Osteoblast (primary cell): ENCODE results near the gene PARVG. TPM values are rescaled to one million over a fixed set of nuclear protein-coding genes. Genes with fewer than 3 reads are reported as not detected.

Experiments
- DNase-seq: peaks from one replicate; pipeline ENCODE4 v3.0.0; 2011; ENCODE audit warnings: low spot score, mixed read lengths; ENCODE audit not compliant: insufficient read length; ENCODE audit errors: missing footprints
- H2AFZ ChIP-seq: 2 replicates; pipeline ENCODE4 v1.6.0; 2011; ENCODE audit warnings: mild to moderate bottlenecking, low read length
- H3K27ac ChIP-seq: 2 replicates; pipeline ENCODE4 v1.5.1; 2011; ENCODE audit warnings: mild to moderate bottlenecking, low read depth, low read length, moderate library complexity
- H3K27me3 ChIP-seq: 2 replicates; pipeline ENCODE4 v1.6.0; 2012; ENCODE audit warnings: mild to moderate bottlenecking, control low read depth, inconsistent platforms, low read length, moderate library complexity; ENCODE audit not compliant: insufficient read depth
- H3K36me3 ChIP-seq: 2 replicates; pipeline ENCODE4 v1.5.1; 2011; ENCODE audit warnings: mild to moderate bottlenecking, low read length, control low read depth, moderate library complexity; ENCODE audit not compliant: insufficient read depth
- H3K4me1 ChIP-seq: 2 replicates; pipeline ENCODE4 v1.5.1; 2011; ENCODE audit warnings: mild to moderate bottlenecking, low read length, control low read depth, moderate library complexity; ENCODE audit not compliant: insufficient read depth
- H3K4me2 ChIP-seq: 2 replicates; pipeline ENCODE4 v1.6.0; 2011; ENCODE audit warnings: mild to moderate bottlenecking, low read length; ENCODE audit not compliant: insufficient read depth
- H3K4me3 ChIP-seq: fragments of 200-600 bp; sonication (generic); 3 replicates; pipeline ENCODE4 v1.5.1; 2012; ENCODE audit warnings: mild to moderate bottlenecking, low read length, inconsistent platforms; ENCODE audit not compliant: insufficient read depth
- H3K79me2 ChIP-seq: 2 replicates; pipeline ENCODE4 v1.6.0; 2012; ENCODE audit warnings: mild to moderate bottlenecking, low read length, control low read depth, inconsistent platforms; ENCODE audit not compliant: insufficient read depth
- H3K9me3 ChIP-seq: 2 replicates; pipeline ENCODE4 v1.5.1; 2011; ENCODE audit warnings: low read depth, low read length, control low read depth
- H4K20me1 ChIP-seq: 2 replicates; pipeline ENCODE4 v1.6.0; 2012; ENCODE audit warnings: mild to moderate bottlenecking, low read length, control low read depth; ENCODE audit not compliant: insufficient read depth
- total RNA-seq: library from RNA; depleted of rRNA; stranded (reverse); fragments of >200 nt; gene quantifications from 2 replicates; pipeline ENCODE4 v1.2.3, GENCODE V29; 2012
- TF ChIP-seq, protein P1 (sequence below): IDR thresholded peaks from 2 replicates; pipeline ENCODE4 v1.5.1; 2011; ENCODE audit warnings: mild to moderate bottlenecking, low read depth, low read length, moderate library complexity; ENCODE audit errors: extremely low read depth

PARVG gene
- total RNA-seq, 1 donor = 1.1 TPM

GRCh38 chr22:44192098-44192815 lies 11.5 kb downstream of the PARVG start:
- H2AFZ ChIP-seq = no peak overlapping the region
- H3K79me2 ChIP-seq = no peaks in the 10 kb centered on the region
- no peaks in the 10 kb centered on the region for H3K9me3 ChIP-seq
- H3K36me3 ChIP-seq = no peaks in the 10 kb centered on the region
- no peak overlapping the region for H3K4me3 ChIP-seq
- no peak overlapping the region for H3K4me2 ChIP-seq
- DNase-seq = no peak
- no peaks in the 10 kb centered on the region for H4K20me1 ChIP-seq
- TF ChIP-seq, protein P1, sequence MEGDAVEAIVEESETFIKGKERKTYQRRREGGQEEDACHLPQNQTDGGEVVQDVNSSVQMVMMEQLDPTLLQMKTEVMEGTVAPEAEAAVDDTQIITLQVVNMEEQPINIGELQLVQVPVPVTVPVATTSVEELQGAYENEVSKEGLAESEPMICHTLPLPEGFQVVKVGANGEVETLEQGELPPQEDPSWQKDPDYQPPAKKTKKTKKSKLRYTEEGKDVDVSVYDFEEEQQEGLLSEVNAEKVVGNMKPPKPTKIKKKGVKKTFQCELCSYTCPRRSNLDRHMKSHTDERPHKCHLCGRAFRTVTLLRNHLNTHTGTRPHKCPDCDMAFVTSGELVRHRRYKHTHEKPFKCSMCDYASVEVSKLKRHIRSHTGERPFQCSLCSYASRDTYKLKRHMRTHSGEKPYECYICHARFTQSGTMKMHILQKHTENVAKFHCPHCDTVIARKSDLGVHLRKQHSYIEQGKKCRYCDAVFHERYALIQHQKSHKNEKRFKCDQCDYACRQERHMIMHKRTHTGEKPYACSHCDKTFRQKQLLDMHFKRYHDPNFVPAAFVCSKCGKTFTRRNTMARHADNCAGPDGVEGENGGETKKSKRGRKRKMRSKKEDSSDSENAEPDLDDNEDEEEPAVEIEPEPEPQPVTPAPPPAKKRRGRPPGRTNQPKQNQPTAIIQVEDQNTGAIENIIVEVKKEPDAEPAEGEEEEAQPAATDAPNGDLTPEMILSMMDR = no peak
- peaks cover 8% of the 10 kb centered on the region for H3K4me1 ChIP-seq
- peaks cover 28% of the 10 kb centered on the region for H3K27me3 ChIP-seq
- H3K27ac ChIP-seq = no peak overlapping the region

GRCh38 chr22:44192816-44193534 lies 12.2 kb downstream of the PARVG start:
- Histone ChIP-seq H2AFZ (no peak overlapping the region), H3K27me3 (peaks cover 30% of the 10 kb centered on the region), H3K9me3 (no peaks in the 10 kb centered on the region), H3K4me1 (peaks cover 8% of the 10 kb centered on the region), H3K36me3 (no peaks in the 10 kb centered on the region), H3K27ac (no peak overlapping the region), H3K79me2 (no peaks in the 10 kb centered on the region), H4K20me1 (no peaks in the 10 kb centered on the region), H3K4me3 (no peak overlapping the region), H3K4me2 (no peak overlapping the region)
- TF ChIP-seq, protein P1 = no peak
- no peak for DNase-seq

GRCh38 chr22:44193535-44193891 lies 12.8 kb downstream of the PARVG start:
- no peak for DNase-seq
- peaks cover 8% of the 10 kb centered on the region for H3K4me1 ChIP-seq
- H4K20me1 ChIP-seq = no peaks in the 10 kb centered on the region
- no peak overlapping the region for H3K4me2 ChIP-seq
- no peak overlapping the region for H3K4me3 ChIP-seq
- H2AFZ ChIP-seq = no peak overlapping the region
- no peaks in the 10 kb centered on the region for H3K9me3 ChIP-seq
- no peaks in the 10 kb centered on the region for H3K36me3 ChIP-seq
- peaks cover 30% of the 10 kb centered on the region for H3K27me3 ChIP-seq
- H3K27ac ChIP-seq = no peak overlapping the region
- TF ChIP-seq, protein P1 = no peak
- no peaks in the 10 kb centered on the region for H3K79me2 ChIP-seq

GRCh38 chr22:44194569-44194968 lies 13.8 kb downstream of the PARVG start:
- Histone ChIP-seq H3K4me3 (no peak overlapping the region), H3K27me3 (peaks cover 30% of the 10 kb centered on the region), H3K27ac (no peak overlapping the region), H4K20me1 (no peaks in the 10 kb centered on the region), H2AFZ (no peak overlapping the region), H3K4me2 (no peak overlapping the region), H3K36me3 (no peaks in the 10 kb centered on the region), H3K9me3 (no peaks in the 10 kb centered on the region), H3K79me2 (no peaks in the 10 kb centered on the region), H3K4me1 (peaks cover 8% of the 10 kb centered on the region)
- DNase-seq = no peak
- TF ChIP-seq, protein P1 = no peak
